Measurements from ENCODE around the gene RAB4B. TPM values are rescaled to one million over a fixed set of nuclear protein-coding genes. Genes with fewer than 3 reads are reported as not detected.

Gene RAB4B
- total and polyA plus RNA-seq, 2 of the 13 experiments (the other 11 are each of a cell fraction or from before 2014, with no cell fraction given): 3.3 to 5.4 TPM

DNA sequence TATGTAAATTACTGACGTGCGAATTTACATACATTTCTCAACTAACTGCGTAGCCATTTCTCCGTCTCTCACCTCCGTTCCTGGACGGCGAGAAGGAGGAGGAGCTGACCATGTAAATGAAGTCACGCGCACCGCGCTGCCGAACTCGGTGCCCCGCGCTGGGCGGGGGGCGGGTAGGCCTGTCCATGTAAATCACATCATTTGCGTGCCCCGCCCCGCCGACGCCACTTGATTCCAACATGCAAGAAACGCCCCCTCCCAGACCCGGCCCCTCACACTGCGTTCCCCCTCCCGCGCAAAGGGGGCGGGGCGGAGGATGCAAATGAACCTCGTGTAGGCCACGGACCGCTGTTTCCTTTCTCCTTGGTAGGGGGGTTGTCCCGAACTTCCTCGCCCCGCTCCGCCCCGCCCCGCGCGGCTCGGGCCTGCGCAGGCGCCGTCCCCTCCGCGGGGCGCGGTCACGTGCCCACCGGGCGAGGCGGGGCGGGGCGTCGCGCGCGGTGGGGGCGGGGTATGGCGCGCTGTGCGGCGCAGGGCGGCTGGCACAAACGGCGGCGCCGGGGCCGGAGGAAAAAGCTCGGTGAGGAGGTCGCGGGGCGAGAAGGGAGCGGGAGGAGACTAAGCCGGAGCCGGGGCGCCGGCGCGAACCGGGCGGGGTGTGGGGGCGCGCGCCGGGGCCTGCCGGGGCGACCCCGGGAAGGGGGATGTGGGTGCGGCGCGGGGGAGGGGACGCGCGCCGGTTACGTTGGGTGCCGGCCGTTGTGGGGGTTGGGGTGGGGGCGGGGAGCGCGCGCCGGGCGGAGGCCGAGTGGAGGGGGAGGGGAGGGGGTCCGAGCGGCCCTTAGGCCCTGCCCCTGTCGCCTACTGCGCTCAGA is 20.9 kb downstream of the RAB4B start, which contains the start of gene EGLN2 (continued):
- TF ChIP-seq, protein P1, sequence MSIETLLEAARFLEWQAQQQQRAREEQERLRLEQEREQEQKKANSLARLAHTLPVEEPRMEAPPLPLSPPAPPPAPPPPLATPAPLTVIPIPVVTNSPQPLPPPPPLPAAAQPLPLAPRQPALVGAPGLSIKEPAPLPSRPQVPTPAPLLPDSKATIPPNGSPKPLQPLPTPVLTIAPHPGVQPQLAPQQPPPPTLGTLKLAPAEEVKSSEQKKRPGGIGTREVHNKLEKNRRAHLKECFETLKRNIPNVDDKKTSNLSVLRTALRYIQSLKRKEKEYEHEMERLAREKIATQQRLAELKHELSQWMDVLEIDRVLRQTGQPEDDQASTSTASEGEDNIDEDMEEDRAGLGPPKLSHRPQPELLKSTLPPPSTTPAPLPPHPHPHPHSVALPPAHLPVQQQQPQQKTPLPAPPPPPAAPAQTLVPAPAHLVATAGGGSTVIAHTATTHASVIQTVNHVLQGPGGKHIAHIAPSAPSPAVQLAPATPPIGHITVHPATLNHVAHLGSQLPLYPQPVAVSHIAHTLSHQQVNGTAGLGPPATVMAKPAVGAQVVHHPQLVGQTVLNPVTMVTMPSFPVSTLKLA (IDR thresholded peaks at IDR 0.05): peak; percentile 81
- TF ChIP-seq POLR2AphosphoS2 (IDR thresholded peaks at IDR 0.05; ENCODE audit: low read depth, low read length) (no peak), SAP130 (CRISPR knock-in tag; IDR thresholded peaks at IDR 0.05; ENCODE audit: low read depth) (peak; percentile 64), ZNF17 (CRISPR knock-in tag; IDR thresholded peaks at IDR 0.05) (no peak), ZNF563 (CRISPR knock-in tag; IDR thresholded peaks at IDR 0.05) (no peak), TBP (CRISPR knock-in tag; IDR thresholded peaks at IDR 0.05) (no peak), ZNF253 (CRISPR knock-in tag; IDR thresholded peaks at IDR 0.05; ENCODE audit: borderline replicate concordance) (no peak)
- TF ChIP-seq, protein P2, sequence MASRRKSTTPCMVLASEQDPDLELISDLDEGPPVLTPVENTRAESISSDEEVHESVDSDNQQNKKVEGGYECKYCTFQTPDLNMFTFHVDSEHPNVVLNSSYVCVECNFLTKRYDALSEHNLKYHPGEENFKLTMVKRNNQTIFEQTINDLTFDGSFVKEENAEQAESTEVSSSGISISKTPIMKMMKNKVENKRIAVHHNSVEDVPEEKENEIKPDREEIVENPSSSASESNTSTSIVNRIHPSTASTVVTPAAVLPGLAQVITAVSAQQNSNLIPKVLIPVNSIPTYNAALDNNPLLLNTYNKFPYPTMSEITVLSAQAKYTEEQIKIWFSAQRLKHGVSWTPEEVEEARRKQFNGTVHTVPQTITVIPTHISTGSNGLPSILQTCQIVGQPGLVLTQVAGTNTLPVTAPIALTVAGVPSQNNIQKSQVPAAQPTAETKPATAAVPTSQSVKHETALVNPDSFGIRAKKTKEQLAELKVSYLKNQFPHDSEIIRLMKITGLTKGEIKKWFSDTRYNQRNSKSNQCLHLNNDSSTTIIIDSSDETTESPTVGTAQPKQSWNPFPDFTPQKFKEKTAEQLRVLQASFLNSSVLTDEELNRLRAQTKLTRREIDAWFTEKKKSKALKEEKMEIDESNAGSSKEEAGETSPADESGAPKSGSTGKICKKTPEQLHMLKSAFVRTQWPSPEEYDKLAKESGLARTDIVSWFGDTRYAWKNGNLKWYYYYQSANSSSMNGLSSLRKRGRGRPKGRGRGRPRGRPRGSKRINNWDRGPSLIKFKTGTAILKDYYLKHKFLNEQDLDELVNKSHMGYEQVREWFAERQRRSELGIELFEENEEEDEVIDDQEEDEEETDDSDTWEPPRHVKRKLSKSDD (CRISPR knock-in tag; IDR thresholded peaks at IDR 0.05; ENCODE audit: low read depth): no peak
- TF ChIP-seq, protein P3, sequence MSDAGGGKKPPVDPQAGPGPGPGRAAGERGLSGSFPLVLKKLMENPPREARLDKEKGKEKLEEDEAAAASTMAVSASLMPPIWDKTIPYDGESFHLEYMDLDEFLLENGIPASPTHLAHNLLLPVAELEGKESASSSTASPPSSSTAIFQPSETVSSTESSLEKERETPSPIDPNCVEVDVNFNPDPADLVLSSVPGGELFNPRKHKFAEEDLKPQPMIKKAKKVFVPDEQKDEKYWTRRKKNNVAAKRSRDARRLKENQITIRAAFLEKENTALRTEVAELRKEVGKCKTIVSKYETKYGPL (CRISPR knock-in tag; IDR thresholded peaks at IDR 0.05): no peak
- TF ChIP-seq, protein P4, sequence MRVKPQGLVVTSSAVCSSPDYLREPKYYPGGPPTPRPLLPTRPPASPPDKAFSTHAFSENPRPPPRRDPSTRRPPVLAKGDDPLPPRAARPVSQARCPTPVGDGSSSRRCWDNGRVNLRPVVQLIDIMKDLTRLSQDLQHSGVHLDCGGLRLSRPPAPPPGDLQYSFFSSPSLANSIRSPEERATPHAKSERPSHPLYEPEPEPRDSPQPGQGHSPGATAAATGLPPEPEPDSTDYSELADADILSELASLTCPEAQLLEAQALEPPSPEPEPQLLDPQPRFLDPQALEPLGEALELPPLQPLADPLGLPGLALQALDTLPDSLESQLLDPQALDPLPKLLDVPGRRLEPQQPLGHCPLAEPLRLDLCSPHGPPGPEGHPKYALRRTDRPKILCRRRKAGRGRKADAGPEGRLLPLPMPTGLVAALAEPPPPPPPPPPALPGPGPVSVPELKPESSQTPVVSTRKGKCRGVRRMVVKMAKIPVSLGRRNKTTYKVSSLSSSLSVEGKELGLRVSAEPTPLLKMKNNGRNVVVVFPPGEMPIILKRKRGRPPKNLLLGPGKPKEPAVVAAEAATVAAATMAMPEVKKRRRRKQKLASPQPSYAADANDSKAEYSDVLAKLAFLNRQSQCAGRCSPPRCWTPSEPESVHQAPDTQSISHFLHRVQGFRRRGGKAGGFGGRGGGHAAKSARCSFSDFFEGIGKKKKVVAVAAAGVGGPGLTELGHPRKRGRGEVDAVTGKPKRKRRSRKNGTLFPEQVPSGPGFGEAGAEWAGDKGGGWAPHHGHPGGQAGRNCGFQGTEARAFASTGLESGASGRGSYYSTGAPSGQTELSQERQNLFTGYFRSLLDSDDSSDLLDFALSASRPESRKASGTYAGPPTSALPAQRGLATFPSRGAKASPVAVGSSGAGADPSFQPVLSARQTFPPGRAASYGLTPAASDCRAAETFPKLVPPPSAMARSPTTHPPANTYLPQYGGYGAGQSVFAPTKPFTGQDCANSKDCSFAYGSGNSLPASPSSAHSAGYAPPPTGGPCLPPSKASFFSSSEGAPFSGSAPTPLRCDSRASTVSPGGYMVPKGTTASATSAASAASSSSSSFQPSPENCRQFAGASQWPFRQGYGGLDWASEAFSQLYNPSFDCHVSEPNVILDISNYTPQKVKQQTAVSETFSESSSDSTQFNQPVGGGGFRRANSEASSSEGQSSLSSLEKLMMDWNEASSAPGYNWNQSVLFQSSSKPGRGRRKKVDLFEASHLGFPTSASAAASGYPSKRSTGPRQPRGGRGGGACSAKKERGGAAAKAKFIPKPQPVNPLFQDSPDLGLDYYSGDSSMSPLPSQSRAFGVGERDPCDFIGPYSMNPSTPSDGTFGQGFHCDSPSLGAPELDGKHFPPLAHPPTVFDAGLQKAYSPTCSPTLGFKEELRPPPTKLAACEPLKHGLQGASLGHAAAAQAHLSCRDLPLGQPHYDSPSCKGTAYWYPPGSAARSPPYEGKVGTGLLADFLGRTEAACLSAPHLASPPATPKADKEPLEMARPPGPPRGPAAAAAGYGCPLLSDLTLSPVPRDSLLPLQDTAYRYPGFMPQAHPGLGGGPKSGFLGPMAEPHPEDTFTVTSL (CRISPR knock-in tag; IDR thresholded peaks at IDR 0.05; ENCODE audit: borderline replicate concordance): no peak
- TF ChIP-seq, protein P5, sequence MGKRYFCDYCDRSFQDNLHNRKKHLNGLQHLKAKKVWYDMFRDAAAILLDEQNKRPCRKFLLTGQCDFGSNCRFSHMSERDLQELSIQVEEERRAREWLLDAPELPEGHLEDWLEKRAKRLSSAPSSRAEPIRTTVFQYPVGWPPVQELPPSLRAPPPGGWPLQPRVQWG (CRISPR knock-in tag; IDR thresholded peaks at IDR 0.05; ENCODE audit: borderline replicate concordance, low read depth): no peak
